ENCODE results near the gene SEMA4D. TPM values are rescaled to one million over a fixed set of nuclear protein-coding genes. Genes with fewer than 3 reads are reported as not detected.

SEMA4D gene
- total and polyA plus RNA-seq, 4 donors: 30.9 to 124 (median 89.0) TPM

GRCh38 chr9:89529243-89530035, 31.5 kb upstream of the SEMA4D start:
- Histone ChIP-seq H3K9me3 (ENCODE audit: control insufficient read depth, insufficient read depth, low read length) (no peaks in the 10 kb centered on the region), H3K4me3 (ENCODE audit: low read depth, low read length) (no peak overlapping the region), H3K27ac (ENCODE audit: low read depth, low read length) (peak overlapping the region; percentile 6), H3K4me1 (ENCODE audit: control insufficient read depth, insufficient read depth, low read length) (peaks cover 39% of the 10 kb centered on the region), H3K27me3 (ENCODE audit: control insufficient read depth, insufficient read depth, low read length) (no peaks in the 10 kb centered on the region), H3K36me3 (ENCODE audit: control insufficient read depth, insufficient read depth, low read length) (no peaks in the 10 kb centered on the region)
- peak in 1 of 6 donors; percentile 41 for DNase-seq (ENCODE audit: low read depth in 4 of 6, low spot score in 6 of 6)
- 63% methylated on average over 4 of the region's 5 CpGs for WGBS (ENCODE audit: insufficient coverage)

DNA sequence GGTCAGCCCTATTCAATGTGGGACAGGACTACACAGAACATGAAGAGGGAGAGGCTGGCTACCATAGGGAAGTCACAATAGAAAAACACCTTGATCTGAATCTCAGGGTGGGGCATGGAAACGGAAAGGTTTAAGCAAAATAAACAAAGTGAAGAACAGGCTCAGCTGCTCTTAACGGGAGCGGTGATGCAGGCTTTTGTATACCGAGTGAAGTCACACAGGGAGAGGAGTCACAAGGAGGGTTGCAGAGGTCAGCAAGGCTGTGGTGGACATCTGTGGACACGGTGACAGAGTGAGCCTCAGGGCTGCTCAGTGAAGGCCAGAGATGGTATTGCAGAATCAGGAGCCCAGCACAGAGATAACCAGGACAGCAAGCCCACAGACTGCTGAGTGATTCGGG, 30.6 kb upstream of the SEMA4D start:
- Histone ChIP-seq H3K27ac (ENCODE audit: low read depth, low read length) (no peak overlapping the region), H3K4me3 (ENCODE audit: low read depth, low read length) (no peak overlapping the region), H3K9me3 (ENCODE audit: control insufficient read depth, insufficient read depth, low read length) (no peaks in the 10 kb centered on the region), H3K36me3 (ENCODE audit: control insufficient read depth, insufficient read depth, low read length) (no peaks in the 10 kb centered on the region), H3K27me3 (ENCODE audit: control insufficient read depth, insufficient read depth, low read length) (no peaks in the 10 kb centered on the region), H3K4me1 (ENCODE audit: control insufficient read depth, insufficient read depth, low read length) (peaks cover 30% of the 10 kb centered on the region)
- DNase-seq (ENCODE audit: low read depth in 4 of 6, low spot score in 6 of 6): no peak
- 78% methylated on average over 5 of the region's 6 CpGs for WGBS (ENCODE audit: insufficient coverage)

GRCh38 chr9:89528131-89528530, 30.2 kb upstream of the SEMA4D start:
- Histone ChIP-seq H3K4me1 (ENCODE audit: control insufficient read depth, insufficient read depth, low read length) (peaks cover 26% of the 10 kb centered on the region), H3K36me3 (ENCODE audit: control insufficient read depth, insufficient read depth, low read length) (no peaks in the 10 kb centered on the region), H3K9me3 (ENCODE audit: control insufficient read depth, insufficient read depth, low read length) (no peaks in the 10 kb centered on the region), H3K4me3 (ENCODE audit: low read depth, low read length) (no peak overlapping the region), H3K27ac (ENCODE audit: low read depth, low read length) (no peak overlapping the region), H3K27me3 (ENCODE audit: control insufficient read depth, insufficient read depth, low read length) (no peaks in the 10 kb centered on the region)
- DNase-seq (ENCODE audit: low read depth in 4 of 6, low spot score in 6 of 6): no peak
- WGBS (ENCODE audit: insufficient coverage): 96% methylated on average over 4 of the region's 5 CpGs

DNA sequence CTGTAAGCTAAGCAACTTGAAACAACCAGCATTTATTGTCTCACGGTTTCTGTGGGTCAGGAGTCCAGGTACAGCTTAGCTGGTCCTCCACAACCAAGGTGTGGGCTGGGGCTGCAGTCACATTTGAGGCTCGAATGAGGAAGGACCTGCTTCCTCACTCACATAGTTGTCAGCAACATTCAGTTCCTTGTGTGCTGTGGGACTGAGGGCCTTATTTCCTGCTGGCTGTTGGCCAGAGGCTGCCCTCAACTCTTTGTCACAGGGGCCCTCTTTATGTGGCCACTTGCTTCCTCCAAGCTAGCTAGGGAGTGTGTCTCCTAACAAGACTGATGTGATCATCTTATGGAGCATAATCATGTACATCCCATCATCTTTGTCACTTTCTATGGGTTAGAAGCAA, 29.2 kb upstream of the SEMA4D start:
- no peak overlapping the region for H3K27ac ChIP-seq (ENCODE audit: low read depth, low read length)
- no peaks in the 10 kb centered on the region for H3K27me3 ChIP-seq (ENCODE audit: control insufficient read depth, insufficient read depth, low read length)
- no peaks in the 10 kb centered on the region for H3K36me3 ChIP-seq (ENCODE audit: control insufficient read depth, insufficient read depth, low read length)
- peak in 1 of 6 donors; percentile 25 for DNase-seq (ENCODE audit: low read depth in 4 of 6, low spot score in 6 of 6)
- H3K4me3 ChIP-seq (ENCODE audit: low read depth, low read length): no peak overlapping the region
- 83% methylated on average over 1 of the region's 2 CpGs for WGBS (ENCODE audit: insufficient coverage)
- H3K4me1 ChIP-seq (ENCODE audit: control insufficient read depth, insufficient read depth, low read length): peaks cover 16% of the 10 kb centered on the region
- no peaks in the 10 kb centered on the region for H3K9me3 ChIP-seq (ENCODE audit: control insufficient read depth, insufficient read depth, low read length)

- H3K27ac ChIP-seq (ENCODE audit: low read depth, low read length): no peak overlapping the region
- WGBS (ENCODE audit: insufficient coverage): 86% methylated on average over 2 of the region's 3 CpGs
Measured at GRCh38 chr9:89526667-89527066, 28.8 kb upstream of the SEMA4D start.

DNA sequence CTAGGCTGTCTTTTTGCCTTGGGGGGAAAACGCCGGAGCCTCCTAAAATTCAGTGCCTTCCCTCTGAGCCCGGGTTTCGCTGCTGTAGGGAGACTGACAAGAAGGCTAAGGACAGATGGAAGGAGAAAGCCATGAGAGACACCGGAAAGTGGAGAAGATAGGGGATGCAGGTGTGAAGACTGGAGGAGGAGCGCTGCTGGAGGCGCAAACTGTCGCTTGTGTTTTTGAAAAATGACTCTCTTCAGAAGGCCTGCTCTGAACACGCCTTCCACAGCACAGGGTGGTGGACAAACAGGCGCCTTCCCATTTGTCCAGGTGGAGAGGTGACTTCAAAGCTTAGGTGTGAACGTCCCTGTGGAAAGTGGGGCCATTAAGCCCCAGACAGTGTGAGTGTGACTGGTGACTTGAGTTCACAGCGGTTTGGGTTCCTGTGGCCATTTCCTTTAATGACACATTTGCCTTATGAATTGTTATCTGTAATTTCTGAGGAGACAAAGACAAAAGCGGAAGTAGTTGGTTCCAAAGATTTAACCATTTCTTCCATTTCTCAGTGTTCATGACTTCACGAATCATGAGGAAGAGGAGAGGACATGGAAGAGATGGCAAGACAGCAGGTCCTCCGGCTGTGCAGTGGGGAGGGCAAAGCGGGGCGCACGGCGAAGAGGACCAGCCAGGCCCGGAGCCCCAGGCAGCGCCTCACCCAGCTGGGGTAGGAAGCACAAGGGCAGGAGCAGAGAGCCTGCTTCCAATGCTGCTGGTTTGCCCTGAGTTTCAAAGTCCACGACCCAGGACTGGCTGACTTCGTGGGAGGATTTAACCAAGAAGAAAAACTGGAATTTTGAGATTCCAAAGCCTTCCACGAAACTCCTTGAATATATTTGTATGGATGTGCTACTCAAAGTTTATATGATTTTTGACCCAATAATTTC, 27.8 kb upstream of the SEMA4D start:
- Histone ChIP-seq H3K27ac (ENCODE audit: low read depth, low read length) (no peak overlapping the region), H3K27me3 (ENCODE audit: control insufficient read depth, insufficient read depth, low read length) (no peaks in the 10 kb centered on the region), H3K4me3 (ENCODE audit: low read depth, low read length) (no peak overlapping the region), H3K4me1 (ENCODE audit: control insufficient read depth, insufficient read depth, low read length) (peaks cover 12% of the 10 kb centered on the region), H3K36me3 (ENCODE audit: control insufficient read depth, insufficient read depth, low read length) (no peaks in the 10 kb centered on the region), H3K9me3 (ENCODE audit: control insufficient read depth, insufficient read depth, low read length) (no peaks in the 10 kb centered on the region)
- WGBS (ENCODE audit: insufficient coverage): 85% methylated on average over 20 of the region's 24 CpGs
- no peak for DNase-seq (ENCODE audit: low read depth in 4 of 6, low spot score in 6 of 6)

More at GRCh38 chr9:89526667-89527066, 28.8 kb upstream of the SEMA4D start:
- DNase-seq (ENCODE audit: low read depth in 4 of 6, low spot score in 6 of 6): no peak
- H3K27me3 ChIP-seq (ENCODE audit: control insufficient read depth, insufficient read depth, low read length): no peaks in the 10 kb centered on the region
- H3K4me3 ChIP-seq (ENCODE audit: low read depth, low read length): no peak overlapping the region
- H3K4me1 ChIP-seq (ENCODE audit: control insufficient read depth, insufficient read depth, low read length): peaks cover 13% of the 10 kb centered on the region
- no peaks in the 10 kb centered on the region for H3K9me3 ChIP-seq (ENCODE audit: control insufficient read depth, insufficient read depth, low read length)
- H3K36me3 ChIP-seq (ENCODE audit: control insufficient read depth, insufficient read depth, low read length): no peaks in the 10 kb centered on the region

DNA sequence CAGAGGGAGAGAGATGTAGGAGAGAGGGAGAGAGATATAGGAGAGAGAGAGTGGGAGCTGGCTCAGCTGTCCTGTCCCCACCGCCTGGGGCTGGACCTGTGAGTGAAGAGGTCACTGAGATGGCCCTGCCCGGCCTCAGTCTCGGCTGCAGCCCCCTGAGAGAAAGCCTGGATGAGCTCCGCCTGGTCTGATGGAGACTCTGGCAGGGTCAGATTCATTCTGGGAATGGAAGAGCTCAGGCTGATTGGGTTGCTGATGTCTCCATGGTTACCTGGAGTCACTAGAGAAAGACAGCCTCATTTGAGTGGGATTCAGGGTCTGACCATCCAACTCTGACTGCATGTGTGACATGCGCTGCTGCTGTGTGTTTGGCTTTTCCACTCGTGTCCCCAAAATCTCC, 27.1 kb upstream of the SEMA4D start:
- Histone ChIP-seq H3K4me3 (ENCODE audit: low read depth, low read length) (no peak overlapping the region), H3K4me1 (ENCODE audit: control insufficient read depth, insufficient read depth, low read length) (peaks cover 12% of the 10 kb centered on the region), H3K27ac (ENCODE audit: low read depth, low read length) (no peak overlapping the region), H3K36me3 (ENCODE audit: control insufficient read depth, insufficient read depth, low read length) (no peaks in the 10 kb centered on the region), H3K27me3 (ENCODE audit: control insufficient read depth, insufficient read depth, low read length) (no peaks in the 10 kb centered on the region), H3K9me3 (ENCODE audit: control insufficient read depth, insufficient read depth, low read length) (no peaks in the 10 kb centered on the region)
- peak in 3 of 6 donors; percentile 29 to 84 (median 61) for DNase-seq (ENCODE audit: low read depth in 4 of 6, low spot score in 6 of 6)
- 34% methylated on average over 6 of the region's 6 CpGs for WGBS (ENCODE audit: insufficient coverage)

DNA sequence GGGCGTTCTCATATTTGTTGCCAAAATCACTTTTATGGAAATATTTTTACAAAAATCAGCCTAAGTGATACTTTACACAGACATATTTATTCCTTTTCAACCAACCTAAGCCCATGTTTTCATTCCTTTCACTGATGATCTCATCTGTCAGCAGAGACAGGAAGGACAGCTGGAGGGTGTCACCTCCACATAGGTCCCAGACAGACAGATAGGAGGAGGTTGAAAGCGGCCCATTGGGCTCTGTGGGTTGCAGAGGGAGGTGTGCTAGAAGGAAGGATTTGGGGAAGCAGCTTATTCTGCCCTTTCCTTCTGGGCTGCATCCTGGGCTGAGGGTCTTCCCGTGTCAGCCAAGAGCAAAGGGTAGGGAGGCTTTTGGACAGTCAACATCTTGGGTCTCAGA, 26.0 kb upstream of the SEMA4D start:
- no peaks in the 10 kb centered on the region for H3K27me3 ChIP-seq (ENCODE audit: control insufficient read depth, insufficient read depth, low read length)
- H3K4me3 ChIP-seq (ENCODE audit: low read depth, low read length): no peak overlapping the region
- no peaks in the 10 kb centered on the region for H3K9me3 ChIP-seq (ENCODE audit: control insufficient read depth, insufficient read depth, low read length)
- no peak for DNase-seq (ENCODE audit: low read depth in 4 of 6, low spot score in 6 of 6)
- H3K4me1 ChIP-seq (ENCODE audit: control insufficient read depth, insufficient read depth, low read length): peaks cover 12% of the 10 kb centered on the region
- WGBS (ENCODE audit: insufficient coverage): 100% methylated on average over 1 of the region's 3 CpGs
- no peak overlapping the region for H3K27ac ChIP-seq (ENCODE audit: low read depth, low read length)
- H3K36me3 ChIP-seq (ENCODE audit: control insufficient read depth, insufficient read depth, low read length): no peaks in the 10 kb centered on the region

GRCh38 chr9:89522959-89523285, 25.0 kb upstream of the SEMA4D start:
- no peak overlapping the region for H3K27ac ChIP-seq (ENCODE audit: low read depth, low read length)
- no peaks in the 10 kb centered on the region for H3K27me3 ChIP-seq (ENCODE audit: control insufficient read depth, insufficient read depth, low read length)
- peaks cover 12% of the 10 kb centered on the region for H3K4me1 ChIP-seq (ENCODE audit: control insufficient read depth, insufficient read depth, low read length)
- no peak for DNase-seq (ENCODE audit: low read depth in 4 of 6, low spot score in 6 of 6)
- H3K4me3 ChIP-seq (ENCODE audit: low read depth, low read length): no peak overlapping the region
- no peaks in the 10 kb centered on the region for H3K9me3 ChIP-seq (ENCODE audit: control insufficient read depth, insufficient read depth, low read length)
- 78% methylated on average over 1 of the region's 2 CpGs for WGBS (ENCODE audit: insufficient coverage)
- H3K36me3 ChIP-seq (ENCODE audit: control insufficient read depth, insufficient read depth, low read length): no peaks in the 10 kb centered on the region
